ENCODE data around the gene UBALD2.
"Not testable (repeated sequence)": the region's sequence is repeated elsewhere in the genome, so short reads cannot be mapped to it uniquely, and the experiment has no call there.

The UBALD2 gene

GRCh38 chr17:76246080-76247066 is 18.8 kb upstream of the UBALD2 start:
- DNase-seq (ENCODE audit: low spot score): no peak

GRCh38 chr17:76247304-76247703 is 17.8 kb upstream of the UBALD2 start:
- no peak for DNase-seq (ENCODE audit: low spot score)

GRCh38 chr17:76248013-76248782 is 16.9 kb upstream of the UBALD2 start:
- DNase-seq (ENCODE audit: low spot score): no peak

- no peak for DNase-seq (ENCODE audit: low spot score)
These were observed 15.0 kb upstream of the UBALD2 start for GRCh38 chr17:76250141-76250540.

GRCh38 chr17:76251478-76252039 is 13.6 kb upstream of the UBALD2 start:
- no peak for DNase-seq (ENCODE audit: low spot score)

GRCh38 chr17:76252040-76252954 is 12.9 kb upstream of the UBALD2 start:
- DNase-seq (ENCODE audit: low spot score): no peak

GRCh38 chr17:76252967-76253766 is 12.0 kb upstream of the UBALD2 start:
- not testable (repeated sequence) for DNase-seq (ENCODE audit: low spot score)

- no peak for DNase-seq (ENCODE audit: low spot score)
These were observed 11.3 kb upstream of the UBALD2 start for GRCh38 chr17:76253841-76254240.

- DNase-seq (ENCODE audit: low spot score): no peak
These were observed 10.9 kb upstream of the UBALD2 start for GRCh38 chr17:76254275-76254674.

- no peak for DNase-seq (ENCODE audit: low spot score)
These were observed 9.2 kb upstream of the UBALD2 start for GRCh38 chr17:76255801-76256429.

GRCh38 chr17:76256430-76257050 is 8.6 kb upstream of the UBALD2 start:
- not testable (repeated sequence) for DNase-seq (ENCODE audit: low spot score)

- no peak for DNase-seq (ENCODE audit: low spot score)
These were observed 4.9 kb upstream of the UBALD2 start for GRCh38 chr17:76260220-76260619.

- no peak for DNase-seq (ENCODE audit: low spot score)
These were observed 4.5 kb upstream of the UBALD2 start for GRCh38 chr17:76260669-76261068.

GRCh38 chr17:76261421-76262215 is 3.5 kb upstream of the UBALD2 start:
- DNase-seq (ENCODE audit: low spot score): peak; percentile 46

- DNase-seq (ENCODE audit: low spot score): no peak
These were observed 2.3 kb upstream of the UBALD2 start for GRCh38 chr17:76262732-76263344.

GRCh38 chr17:76263896-76264295 is 1.3 kb upstream of the UBALD2 start:
- DNase-seq (ENCODE audit: low spot score): no peak

- no peak for DNase-seq (ENCODE audit: low spot score)
These were observed 758 bp upstream of the UBALD2 start for GRCh38 chr17:76264425-76264754.

- DNase-seq (ENCODE audit: low spot score): peak; percentile 82
These were observed 586 bp downstream of the UBALD2 start for GRCh38 chr17:76265624-76266243.

Measured in ecto neural progenitor cell (in vitro differentiated cells).